GM19324 (cell line): ENCODE data around the gene LGALS4.
"Not testable (repeated sequence)": the region's sequence is repeated elsewhere in the genome, so short reads cannot be mapped to it uniquely, and the experiment has no call there.

Source experiments
- ATAC-seq: cut with Tn5 transposase; IDR thresholded peaks from one replicate; pipeline ENCODE4 v1.9.1; 2021; ENCODE audit warnings: mild to moderate bottlenecking, moderate library complexity; ENCODE audit not compliant: unreplicated experiment, low FRiP score

Gene LGALS4

DNA sequence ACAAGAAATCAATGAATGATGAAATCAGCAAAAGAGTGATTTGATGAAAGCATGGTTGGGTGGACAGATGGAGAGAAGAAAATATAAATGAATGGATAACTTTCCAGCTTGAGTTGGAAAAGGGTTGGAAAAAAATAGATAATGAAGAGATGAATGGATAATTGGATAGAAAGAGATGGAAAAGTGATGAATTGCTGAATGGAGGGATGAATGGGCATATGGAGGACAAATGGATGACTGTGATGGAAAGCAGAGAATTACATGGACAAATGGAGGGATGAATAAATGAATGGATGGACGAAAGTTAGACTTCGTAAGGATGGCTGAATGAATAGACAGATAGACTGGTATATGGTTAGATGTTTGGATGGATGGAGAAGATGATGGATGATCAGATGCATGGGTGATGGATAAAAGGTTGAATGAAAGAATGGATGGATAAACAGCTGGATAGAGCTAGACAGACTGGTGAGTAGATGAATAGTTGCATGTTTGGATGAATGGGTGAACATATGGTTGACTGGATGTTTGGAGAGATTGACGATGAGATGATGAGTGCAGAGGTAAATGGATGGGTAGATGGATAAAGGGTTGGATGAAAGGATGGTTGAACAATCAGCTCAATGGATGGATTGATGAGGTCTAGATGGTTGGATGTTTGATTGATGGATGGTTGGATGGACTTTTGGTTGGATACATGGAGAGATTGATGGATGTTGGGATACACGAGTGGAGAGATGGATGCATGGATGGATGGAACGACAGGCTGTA, 12.0 kb downstream of the LGALS4 start:
- ATAC-seq: no peak

- ATAC-seq: no peak
Measured at GRCh38 chr19:38799104-38799503, 13.6 kb downstream of the LGALS4 start.

GRCh38 chr19:38797781-38798180, 15.0 kb downstream of the LGALS4 start:
- ATAC-seq: not testable (repeated sequence)

GRCh38 chr19:38796154-38796553, 16.6 kb downstream of the LGALS4 start:
- no peak for ATAC-seq

GRCh38 chr19:38795549-38795948, 17.2 kb downstream of the LGALS4 start:
- no peak for ATAC-seq

DNA sequence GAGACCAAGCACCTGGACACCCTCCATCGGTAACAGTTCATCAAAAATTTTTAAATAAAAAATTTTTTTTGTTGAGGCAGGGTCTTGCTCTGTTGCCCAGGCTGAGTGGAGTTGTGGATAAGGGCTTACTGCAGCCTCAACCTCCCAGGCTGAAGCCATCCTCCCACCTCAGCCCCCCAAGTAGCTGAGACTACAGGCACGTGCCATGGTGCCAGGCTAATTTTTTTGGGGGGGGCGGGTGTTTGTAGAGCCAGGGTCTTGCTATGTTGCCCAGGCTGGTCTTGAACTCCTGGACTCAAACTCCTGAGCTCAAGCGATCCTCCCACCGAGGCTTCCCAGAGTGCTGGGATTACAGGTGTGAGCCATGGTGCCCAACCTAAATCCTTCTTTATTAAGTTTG, 19.1 kb downstream of the LGALS4 start:
- ATAC-seq: no peak

DNA sequence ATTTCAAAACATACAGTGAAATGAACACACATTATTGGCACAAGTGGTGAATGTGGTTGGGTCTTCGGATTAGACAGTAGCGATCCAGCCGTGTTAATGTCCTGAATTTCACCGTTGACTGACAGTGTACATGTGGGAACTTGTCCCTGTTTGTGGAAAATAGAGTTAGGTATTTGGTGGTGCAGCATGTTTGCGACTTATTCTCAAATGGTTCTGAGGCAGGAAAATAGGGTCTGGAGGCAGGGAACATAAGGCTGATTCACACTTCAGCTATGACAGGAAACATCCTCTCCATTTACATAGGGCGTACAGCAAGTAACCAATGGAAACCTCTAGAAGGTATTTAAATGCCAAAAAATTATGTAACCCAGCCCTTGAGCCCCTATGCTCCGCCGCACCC, 19.6 kb downstream of the LGALS4 start:
- ATAC-seq: no peak

DNA sequence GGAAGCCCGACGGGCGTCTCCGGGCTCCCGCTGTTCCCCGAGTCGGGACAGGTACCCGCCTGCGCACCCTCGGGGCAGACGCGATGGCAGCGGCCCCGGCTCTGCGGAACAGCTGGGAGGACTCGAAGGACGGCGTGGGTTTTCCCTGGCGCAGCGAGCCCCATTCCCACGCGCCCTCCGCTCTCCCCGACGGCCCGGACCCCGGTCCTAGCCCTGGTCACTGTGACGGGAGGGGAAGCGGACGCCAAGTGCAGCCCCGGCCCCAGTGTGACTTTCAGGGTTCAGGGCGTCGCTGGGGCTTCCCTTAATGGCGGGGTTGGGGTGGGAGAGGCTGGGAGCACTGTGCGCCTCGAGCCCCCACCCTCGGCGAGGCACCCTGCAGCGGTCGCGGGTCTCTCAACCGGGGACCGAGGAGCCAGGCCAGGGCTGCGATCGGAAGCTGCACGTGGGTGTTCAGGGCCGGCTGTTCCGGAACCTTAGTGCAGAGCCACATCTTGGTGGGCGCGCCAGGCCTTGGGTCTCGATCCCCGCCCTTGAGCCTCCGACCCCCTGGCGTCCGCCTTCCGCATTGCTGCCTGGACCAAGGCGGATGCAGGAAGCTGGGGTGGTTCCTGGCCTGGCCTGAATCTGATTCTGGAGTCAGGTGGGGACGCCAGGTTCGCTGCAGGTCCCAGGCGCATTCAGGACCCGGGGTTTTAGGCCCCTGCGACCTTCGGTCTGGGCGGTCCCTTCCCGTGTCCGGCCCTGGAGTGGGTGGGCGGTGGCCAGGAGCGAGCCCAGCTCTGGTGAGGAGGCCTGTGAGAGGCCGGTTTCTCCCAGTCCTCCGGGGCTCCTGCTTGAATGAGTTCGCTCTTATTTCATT, 20.3 kb downstream of the LGALS4 start:
- ATAC-seq: no peak

DNA sequence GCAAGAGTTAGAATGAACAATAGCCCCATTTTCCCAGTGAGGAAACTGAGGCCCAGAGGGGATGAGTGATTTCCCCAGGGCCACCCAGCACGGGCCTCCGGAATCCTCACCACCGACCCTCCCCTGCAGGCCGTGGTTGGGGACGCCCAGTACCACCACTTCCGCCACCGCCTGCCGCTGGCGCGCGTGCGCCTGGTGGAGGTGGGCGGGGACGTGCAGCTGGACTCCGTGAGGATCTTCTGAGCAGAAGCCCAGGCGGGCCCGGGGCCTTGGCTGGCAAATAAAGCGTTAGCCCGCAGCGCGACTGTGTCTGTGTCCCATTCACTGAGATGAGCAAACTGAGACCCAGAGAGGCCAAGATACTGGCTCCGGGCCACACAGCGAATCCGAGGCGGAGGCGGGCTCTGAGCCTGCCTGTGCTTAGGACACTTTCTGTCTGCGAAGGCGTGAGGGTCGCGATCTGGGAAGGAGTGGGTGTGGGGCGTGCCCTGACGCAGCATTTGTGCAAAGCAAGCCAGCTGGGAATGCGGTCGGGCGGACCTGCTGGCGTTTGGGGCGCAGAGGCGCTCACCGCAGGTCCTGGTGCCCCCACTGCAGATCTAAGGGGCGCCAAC, 21.2 kb downstream of the LGALS4 start:
- ATAC-seq: not testable (repeated sequence)

DNA sequence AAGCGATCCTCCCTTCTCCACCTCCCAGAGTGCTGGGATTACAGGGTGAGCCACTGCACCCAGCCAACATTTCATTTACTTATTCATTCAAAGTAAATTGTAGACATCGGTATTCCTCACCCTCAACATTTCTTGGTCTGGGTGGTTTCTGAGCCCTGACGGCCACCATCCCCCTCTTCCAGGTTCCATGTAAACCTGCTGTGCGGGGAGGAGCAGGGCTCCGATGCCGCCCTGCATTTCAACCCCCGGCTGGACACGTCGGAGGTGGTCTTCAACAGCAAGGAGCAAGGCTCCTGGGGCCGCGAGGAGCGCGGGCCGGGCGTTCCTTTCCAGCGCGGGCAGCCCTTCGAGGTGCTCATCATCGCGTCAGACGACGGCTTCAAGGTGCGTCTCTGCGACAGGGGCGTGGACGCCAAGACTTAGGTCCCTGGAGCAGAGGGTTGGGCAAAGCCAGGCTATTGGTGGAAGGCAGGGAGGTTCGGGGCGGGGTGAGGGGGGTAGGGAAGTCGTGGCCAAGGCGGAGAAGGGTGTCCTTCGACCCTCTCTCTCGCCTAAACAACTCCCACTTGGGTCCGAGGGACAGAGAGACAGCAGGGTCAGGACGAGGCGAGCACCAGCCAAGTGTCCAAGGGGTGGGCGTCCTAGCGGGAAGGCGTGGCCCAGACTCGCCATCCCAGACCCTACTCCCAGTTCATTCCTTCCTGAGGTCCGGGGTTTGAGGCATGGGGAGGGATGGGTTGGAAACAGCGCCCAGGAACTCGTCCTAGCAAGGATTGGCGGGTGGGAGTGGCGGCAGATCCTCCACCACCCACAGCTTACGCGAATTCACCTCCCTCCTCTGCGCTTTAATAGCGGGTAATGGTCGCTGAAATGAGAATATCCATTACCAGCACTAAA, 22.0 kb downstream of the LGALS4 start:
- not testable (repeated sequence) for ATAC-seq

DNA sequence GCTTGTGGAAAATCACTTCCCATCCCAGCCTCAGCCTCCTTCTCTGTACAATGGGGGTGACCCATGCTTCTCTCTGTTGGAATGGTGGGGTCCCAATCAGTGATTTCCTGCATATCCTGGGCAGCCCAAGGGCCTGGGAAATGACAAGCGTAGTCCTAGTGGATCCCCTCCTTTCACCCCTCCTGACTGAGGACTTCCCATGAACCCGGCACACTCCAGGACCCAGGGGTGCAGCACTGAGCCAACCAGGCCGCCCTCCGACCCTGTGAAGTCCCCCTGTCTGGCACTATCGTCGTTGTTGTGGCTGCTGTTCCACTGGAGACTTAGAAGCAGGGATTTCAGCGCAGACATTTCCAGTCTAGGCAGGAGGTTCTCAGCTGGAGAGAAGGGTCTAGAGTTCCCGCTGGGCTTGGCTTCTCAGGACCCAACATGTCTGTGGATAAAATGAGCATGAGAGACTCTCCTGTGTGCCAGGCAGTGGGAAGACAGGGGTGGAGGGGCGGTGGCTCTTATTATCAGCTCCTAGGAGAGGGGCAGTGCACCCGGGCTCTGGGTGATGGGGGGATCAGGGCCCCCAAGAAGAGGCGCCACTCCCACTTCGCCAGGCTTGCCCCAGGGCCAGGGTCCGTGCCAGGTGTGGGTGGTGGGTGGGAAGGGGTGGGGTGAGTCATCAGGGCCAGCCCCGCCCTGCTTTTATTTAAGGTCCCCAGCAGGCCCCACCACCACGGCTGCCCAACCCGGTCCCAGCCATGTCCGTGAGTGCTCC, 24.1 kb downstream of the LGALS4 start, which contains the start of gene LGALS7B:
Gene LGALS7B (plus strand): TSS at position 723 of the 766 bp plus-strand sequence. CDS start 27 bp downstream, at position 750.
- ATAC-seq: no peak

- ATAC-seq: no peak
Measured at GRCh38 chr19:38786572-38787265, 26.0 kb downstream of the LGALS4 start.

DNA sequence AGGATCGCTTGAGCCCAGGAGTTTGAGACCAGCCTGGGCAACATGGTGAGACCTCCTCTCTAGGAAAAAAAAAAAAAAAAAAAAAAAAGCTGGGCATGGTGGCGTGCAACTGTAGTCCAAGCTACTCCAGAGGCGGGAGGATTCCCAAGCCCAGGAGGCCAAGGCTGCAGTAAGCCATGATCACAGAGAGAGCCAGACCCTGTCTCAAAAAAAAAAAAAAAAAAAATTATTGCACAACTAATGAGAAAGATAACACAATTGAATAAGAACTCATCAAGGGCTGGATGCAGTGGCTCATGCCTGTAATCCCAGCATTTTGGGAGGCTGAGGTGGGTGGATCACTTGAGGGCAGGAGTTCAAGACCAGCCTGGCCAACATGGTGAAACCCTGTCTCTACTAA, 26.7 kb downstream of the LGALS4 start:
- not testable (repeated sequence) for ATAC-seq

- ATAC-seq: no peak
Measured at GRCh38 chr19:38785187-38785699, 27.5 kb downstream of the LGALS4 start.

DNA sequence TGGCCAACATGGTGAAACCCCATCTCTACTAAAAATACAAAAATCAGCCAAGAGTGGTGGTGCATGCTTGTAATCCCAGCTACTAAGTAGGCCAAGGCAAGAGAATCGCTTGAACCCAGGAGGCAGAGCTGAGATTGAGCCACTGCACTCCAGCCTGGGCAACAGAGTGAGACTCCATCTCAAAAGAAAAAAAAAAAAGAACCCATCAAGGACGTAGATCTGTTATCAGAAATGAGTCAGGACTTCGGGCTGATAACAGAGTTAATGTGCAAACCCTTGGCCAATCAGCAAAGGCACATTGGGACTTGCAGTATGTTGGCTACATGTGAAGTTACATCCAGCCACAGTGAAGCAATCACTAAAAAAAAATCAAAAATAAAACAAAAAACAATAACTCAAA, 28.5 kb downstream of the LGALS4 start:
- no peak for ATAC-seq

DNA sequence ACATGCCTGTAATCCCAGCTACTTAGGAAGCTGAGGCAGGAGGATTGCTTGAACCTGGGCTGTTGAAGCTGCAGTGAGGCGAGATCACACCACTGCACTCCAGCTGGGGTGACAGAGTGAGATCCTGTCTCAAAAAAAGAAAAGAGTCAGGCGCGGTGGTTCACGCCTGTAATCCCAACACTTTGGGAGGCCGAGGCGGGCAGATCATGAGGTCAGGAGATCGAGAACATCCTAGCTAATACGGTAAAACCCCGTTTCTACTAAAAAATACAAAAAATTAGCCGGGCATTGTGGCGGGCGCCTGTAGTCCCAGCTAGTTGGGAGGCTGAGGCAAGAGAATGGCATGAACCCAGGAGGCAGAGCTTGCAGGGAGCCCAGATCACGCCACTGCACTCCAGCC, 30.5 kb downstream of the LGALS4 start:
- not testable (repeated sequence) for ATAC-seq

- no peak for ATAC-seq
Measured at GRCh38 chr19:38781058-38781457, 31.7 kb downstream of the LGALS4 start.

DNA sequence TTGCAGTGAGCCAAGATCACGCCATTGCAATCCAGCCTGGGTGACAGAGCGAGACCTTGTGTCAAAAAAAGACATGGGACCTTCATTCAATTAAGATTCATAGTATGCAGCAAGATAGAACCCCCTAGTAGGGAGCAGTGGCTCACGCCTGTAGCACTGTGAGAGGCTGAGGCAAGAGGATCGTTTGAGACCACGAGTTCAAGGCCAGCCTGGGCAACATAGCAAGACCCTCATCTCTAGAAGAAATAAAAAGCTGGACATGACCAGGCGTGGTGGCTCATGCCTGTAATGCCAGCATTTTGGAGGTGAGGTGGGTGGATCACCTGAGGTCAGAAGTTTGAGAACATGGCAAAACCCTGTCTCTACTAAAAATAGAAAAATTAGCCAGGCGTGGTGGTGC, 32.3 kb downstream of the LGALS4 start:
- ATAC-seq: no peak

DNA sequence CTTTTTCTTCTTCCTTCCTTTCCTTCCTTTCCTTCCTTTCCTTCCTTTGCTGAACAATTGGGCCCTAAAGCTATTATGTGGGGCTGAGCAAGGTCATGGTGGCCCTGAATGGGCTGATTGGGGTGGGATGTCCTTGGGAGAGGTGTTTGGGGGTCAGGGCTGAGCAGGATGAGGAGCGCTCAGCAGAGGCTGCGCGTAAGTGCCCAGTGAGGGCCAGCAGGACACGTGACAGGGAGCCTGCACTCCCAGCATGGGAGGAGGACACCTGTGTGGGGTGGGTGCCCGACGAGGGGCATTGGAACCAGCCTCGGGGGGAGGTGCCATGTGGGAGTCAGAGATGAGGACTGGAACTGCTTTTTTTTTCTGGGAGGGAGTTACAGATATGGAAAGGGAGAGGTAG, 34.0 kb downstream of the LGALS4 start:
- ATAC-seq: no peak
